Measurements from ENCODE around the gene GRB2.

- TF ChIP-seq, protein P1, sequence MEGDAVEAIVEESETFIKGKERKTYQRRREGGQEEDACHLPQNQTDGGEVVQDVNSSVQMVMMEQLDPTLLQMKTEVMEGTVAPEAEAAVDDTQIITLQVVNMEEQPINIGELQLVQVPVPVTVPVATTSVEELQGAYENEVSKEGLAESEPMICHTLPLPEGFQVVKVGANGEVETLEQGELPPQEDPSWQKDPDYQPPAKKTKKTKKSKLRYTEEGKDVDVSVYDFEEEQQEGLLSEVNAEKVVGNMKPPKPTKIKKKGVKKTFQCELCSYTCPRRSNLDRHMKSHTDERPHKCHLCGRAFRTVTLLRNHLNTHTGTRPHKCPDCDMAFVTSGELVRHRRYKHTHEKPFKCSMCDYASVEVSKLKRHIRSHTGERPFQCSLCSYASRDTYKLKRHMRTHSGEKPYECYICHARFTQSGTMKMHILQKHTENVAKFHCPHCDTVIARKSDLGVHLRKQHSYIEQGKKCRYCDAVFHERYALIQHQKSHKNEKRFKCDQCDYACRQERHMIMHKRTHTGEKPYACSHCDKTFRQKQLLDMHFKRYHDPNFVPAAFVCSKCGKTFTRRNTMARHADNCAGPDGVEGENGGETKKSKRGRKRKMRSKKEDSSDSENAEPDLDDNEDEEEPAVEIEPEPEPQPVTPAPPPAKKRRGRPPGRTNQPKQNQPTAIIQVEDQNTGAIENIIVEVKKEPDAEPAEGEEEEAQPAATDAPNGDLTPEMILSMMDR (IDR thresholded peaks at IDR 0.05; ENCODE audit: insufficient read depth, low read length, poor library complexity, severe bottlenecking): no peak
- TF ChIP-seq EZH2phosphoT487 (conservative IDR thresholded peaks at IDR 0.05; ENCODE audit: low read length): no peak
These were observed 63.5 kb downstream of the GRB2 start for GRCh38 chr17:75341784-75342486.

Measured in SU-DHL-6 (cell line).